HL-60 (cell line): ENCODE data around the gene OR10H3.

ENCODE experiments used
- DNase-seq, 2 experiments: peaks; one replicate each; pipeline ENCODE4 v3.0.0-alpha.2; 2010 to 2020; ENCODE audit warnings: low read depth in 1 of 2, low spot score in 1 of 2
- H3K27ac ChIP-seq: fragments of 250-450 bp; sonication (Bioruptor Pico); replicated peaks from 2 replicates; pipeline ENCODE4 v1.5.1; 2020; ENCODE audit warnings: mild to moderate bottlenecking, moderate library complexity
- H3K27me3 ChIP-seq: fragments of 250-450 bp; sonication (Bioruptor Pico); 2 replicates; pipeline ENCODE4 v1.5.1; 2021; ENCODE audit warnings: mild to moderate bottlenecking, moderate library complexity; ENCODE audit not compliant: insufficient read depth, poor library complexity, severe bottlenecking
- H3K4me3 ChIP-seq: replicated peaks from 2 replicates; pipeline ENCODE4 v1.5.1; 2011; ENCODE audit warnings: mild to moderate bottlenecking, control low read depth, low read length; ENCODE audit not compliant: insufficient read depth
- CTCF ChIP-seq: IDR thresholded peaks from one replicate; pipeline ENCODE4 v1.5.1; 2011; ENCODE audit warnings: low read length, control low read depth, inconsistent platforms; ENCODE audit not compliant: insufficient read depth
- GABPA ChIP-seq: IDR thresholded peaks from 2 replicates; pipeline ENCODE4 v1.6.1; 2012; ENCODE audit warnings: low read depth
- POLR2AphosphoS5 ChIP-seq: IDR thresholded peaks from 2 replicates; pipeline ENCODE4 v1.6.1; 2012; ENCODE audit warnings: low read depth
- REST ChIP-seq: IDR thresholded peaks from 2 replicates; pipeline ENCODE4 v1.6.1; 2012; ENCODE audit warnings: low read depth; ENCODE audit not compliant: insufficient replicate concordance
- SPI1 ChIP-seq: IDR thresholded peaks from 2 replicates; pipeline ENCODE4 v1.6.1; 2012; ENCODE audit warnings: low read depth, mild to moderate bottlenecking, borderline replicate concordance
- long read RNA-seq: library from polyadenylated mRNA; unstranded; transcript quantifications from one replicate; pipeline ENCODE4 v2.0.0, GENCODE V29; 2020

OR10H3 gene
- long read RNA-seq = 0 reads

- no peak within 1 kb of the TSS for H3K27ac ChIP-seq
- no peak for DNase-seq
- H3K27me3 ChIP-seq = peaks cover 3% of the 10 kb centered on the region
- TF ChIP-seq GABPA (no peak), REST (no peak), CTCF (no peak), POLR2AphosphoS5 (no peak), SPI1 (no peak)
- H3K4me3 ChIP-seq = no peak within 1 kb of the TSS
Measured at GRCh38 chr19:15737722-15738121, at the start of gene OR10H3. OR10H3 (plus strand) TSS chr19:15737985; CDS start chr19:15741393, 3,408 bp downstream.

- H3K27ac ChIP-seq = no peak overlapping the region
- DNase-seq = no peak
- no peak overlapping the region for H3K4me3 ChIP-seq
- TF ChIP-seq GABPA (no peak), REST (no peak), SPI1 (no peak), POLR2AphosphoS5 (no peak), CTCF (no peak)
- H3K27me3 ChIP-seq = no peaks in the 10 kb centered on the region
Measured at GRCh38 chr19:15696654-15697194, 41.1 kb upstream of the OR10H3 start.

- no peak for DNase-seq
- no peak overlapping the region for H3K27ac ChIP-seq
- TF ChIP-seq CTCF (no peak), GABPA (no peak), SPI1 (no peak), REST (no peak), POLR2AphosphoS5 (no peak)
- H3K4me3 ChIP-seq = no peak overlapping the region
- no peaks in the 10 kb centered on the region for H3K27me3 ChIP-seq
Measured at GRCh38 chr19:15701757-15702533, 35.8 kb upstream of the OR10H3 start.
